CD4-positive, alpha-beta T cell treated with Interleukin-15 for 1 hour (primary cell): ENCODE measurements around the gene BNC2.

ENCODE experiments used
- DNase-seq: peaks from one replicate; pipeline ENCODE4 v3.0.0-alpha.2; 2020

Gene BNC2

GRCh38 chr9:16434526-16434925 is 435.9 kb downstream of the BNC2 start:
- no peak for DNase-seq

DNA sequence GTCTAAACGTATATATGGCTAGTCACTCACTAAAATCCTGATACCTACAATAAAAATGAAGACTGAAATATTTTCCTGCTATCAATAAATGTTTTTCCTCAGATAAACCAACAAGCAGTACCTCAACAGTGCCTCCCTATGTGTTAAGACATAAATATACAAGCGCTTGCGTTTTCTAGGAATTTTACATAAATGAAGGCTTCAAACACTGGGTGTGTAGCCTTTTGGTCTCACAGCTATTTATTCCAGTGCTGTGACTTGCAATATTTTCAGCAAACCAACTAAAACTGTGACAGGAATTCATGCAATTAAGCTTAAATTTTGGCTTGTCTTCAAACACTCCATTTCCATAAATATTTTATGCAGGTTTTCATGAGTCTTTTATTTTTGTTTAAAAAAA is 437.0 kb downstream of the BNC2 start:
- DNase-seq, result no peak

GRCh38 chr9:16431666-16432392 is 438.6 kb downstream of the BNC2 start:
- no peak for DNase-seq

DNA sequence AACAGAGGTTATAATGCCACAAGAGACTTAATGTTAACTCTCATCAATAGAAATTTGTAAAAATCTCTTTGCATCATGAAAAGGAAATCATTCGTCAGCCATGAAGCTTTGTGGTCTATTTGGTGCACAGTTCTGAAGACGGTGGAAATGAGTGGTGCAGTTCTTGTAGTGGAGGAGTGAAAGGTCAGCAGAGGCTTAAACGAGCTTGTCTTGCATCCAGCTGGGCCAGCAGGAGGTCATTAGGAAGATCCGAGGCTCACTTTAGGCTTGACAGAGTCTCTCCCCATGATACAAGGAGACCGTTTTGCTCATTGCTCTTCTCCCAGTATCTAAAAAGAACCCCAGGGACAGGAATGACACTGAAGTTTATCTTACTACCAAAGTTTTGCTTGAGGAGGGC is 440.8 kb downstream of the BNC2 start:
- no peak for DNase-seq

- no peak for DNase-seq
Observed at GRCh38 chr9:16427873-16428427, 442.5 kb downstream of the BNC2 start.

GRCh38 chr9:16426716-16427115 is 443.8 kb downstream of the BNC2 start:
- DNase-seq, result no peak

- DNase-seq, result no peak
Observed at GRCh38 chr9:16425562-16426231, 444.8 kb downstream of the BNC2 start.

DNA sequence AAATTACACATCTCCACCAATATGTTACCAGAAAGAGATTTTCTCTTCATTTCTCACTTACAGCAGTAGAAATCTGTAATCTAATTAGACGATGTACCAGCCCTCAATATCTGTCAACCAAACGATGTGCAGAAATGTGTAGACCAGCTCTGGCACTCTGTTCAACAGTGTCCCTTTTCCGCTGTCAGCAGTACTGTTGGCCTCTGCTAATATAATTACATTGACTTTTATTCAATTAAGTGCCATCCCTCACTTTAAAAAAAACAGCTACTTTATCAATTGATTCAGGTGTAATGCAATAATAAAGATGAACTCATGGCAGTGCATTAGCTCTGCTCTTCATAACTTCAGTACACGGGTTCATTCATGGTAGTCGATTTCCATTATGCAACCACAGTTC is 448.4 kb downstream of the BNC2 start:
- no peak for DNase-seq

DNA sequence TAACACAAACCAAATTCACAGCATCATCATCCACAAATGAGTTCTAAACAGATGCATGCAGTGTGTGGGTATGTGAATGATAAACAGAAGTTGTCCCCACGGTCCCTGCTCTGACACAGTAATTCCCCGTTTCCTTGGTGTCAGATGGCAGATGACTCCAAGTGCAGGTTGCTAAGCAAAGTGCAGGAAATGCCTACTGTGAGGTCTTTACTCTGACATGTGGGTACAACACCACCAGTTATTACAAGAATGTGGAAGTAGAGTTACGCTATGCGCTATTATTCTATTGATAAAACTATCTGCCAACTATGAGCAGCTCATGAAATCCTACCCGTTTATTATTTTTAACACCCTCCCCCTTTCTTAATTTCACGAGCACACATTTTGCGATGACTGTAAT is 448.9 kb downstream of the BNC2 start:
- no peak for DNase-seq

- no peak for DNase-seq
Observed at GRCh38 chr9:16419124-16419523, 451.3 kb downstream of the BNC2 start.

GRCh38 chr9:16418721-16419120 is 451.7 kb downstream of the BNC2 start:
- no peak for DNase-seq

- DNase-seq, result no peak
Observed at GRCh38 chr9:16417749-16418148, 452.7 kb downstream of the BNC2 start.

- no peak for DNase-seq
Observed at GRCh38 chr9:16417161-16417560, 453.3 kb downstream of the BNC2 start.

DNA sequence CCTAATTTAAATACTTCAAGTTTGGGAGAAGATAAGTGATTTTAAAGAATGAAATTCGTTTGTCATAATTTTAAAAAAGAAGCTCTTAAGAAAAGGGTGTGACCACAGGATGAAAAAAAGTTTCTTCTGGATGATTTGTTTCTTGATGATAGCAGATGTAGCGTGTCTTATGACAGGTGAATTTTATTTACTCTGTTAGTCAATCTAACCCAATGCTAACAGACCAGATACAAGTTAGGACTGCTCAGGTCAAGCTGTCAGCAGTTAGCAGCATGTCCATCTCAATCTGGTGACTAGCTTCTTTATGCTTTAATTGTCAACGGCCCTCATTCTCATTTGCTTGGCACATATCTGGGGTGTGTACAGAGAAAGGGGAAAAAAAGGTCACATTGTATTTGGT is 456.0 kb downstream of the BNC2 start:
- no peak for DNase-seq

DNA sequence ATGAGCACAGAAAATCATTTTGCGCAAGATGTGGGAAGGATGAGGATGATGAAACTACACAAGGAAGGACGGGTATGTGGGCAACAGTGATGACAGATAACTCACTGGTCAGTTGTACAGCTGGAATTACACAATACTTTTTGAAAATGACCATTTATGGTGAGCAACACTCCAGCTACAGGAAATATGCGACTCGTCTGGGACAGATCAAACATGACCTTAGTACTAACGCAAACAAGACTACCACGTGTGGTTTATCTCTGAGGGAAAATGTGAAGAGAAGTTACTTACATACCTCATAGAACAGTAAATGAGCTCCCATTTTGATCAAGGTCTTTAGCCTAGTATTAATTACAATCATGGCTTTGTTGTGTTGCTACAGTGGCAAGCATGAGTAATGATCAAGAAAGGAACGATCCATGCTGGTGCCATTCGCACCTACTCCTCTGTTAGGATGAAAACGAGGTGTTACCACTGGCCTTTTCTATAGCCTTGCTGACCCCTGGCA is 456.9 kb downstream of the BNC2 start:
- no peak for DNase-seq

- no peak for DNase-seq
Observed at GRCh38 chr9:16412740-16413139, 457.7 kb downstream of the BNC2 start.

GRCh38 chr9:16411311-16411710 is 459.2 kb downstream of the BNC2 start:
- DNase-seq, result no peak

DNA sequence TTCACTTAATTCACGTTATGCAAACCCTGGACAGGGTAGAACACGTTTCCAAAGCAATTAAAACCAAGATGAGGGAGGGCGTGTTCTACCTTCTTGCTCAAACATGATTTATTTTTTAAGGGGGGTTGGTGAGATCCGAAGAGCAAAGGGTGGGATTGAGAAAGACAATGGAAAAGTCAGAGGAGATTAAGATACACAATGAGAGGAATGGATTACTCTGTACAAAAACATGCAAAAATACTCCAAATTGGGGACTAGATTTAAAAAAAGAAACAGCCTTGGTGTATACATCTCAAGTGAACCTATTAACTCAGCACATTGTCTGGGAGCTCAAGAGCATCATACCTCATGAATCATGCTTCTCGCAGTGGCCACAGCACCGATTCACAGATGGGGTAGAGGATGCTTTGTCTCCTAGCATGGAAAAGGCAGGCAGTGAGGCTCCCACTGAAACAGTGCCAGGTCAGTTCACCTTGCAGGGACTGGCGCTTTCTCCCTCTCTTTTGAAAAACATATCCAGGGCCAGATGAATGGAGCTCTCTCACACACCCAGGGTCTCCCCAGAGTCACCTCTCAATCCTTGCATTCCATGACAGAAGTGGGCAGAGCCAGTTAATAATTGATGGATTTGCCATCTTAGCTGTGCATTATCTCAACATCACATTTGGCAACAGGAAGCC is 459.7 kb downstream of the BNC2 start:
- DNase-seq, result no peak

GRCh38 chr9:16407617-16408016 is 462.9 kb downstream of the BNC2 start:
- DNase-seq, result no peak

DNA sequence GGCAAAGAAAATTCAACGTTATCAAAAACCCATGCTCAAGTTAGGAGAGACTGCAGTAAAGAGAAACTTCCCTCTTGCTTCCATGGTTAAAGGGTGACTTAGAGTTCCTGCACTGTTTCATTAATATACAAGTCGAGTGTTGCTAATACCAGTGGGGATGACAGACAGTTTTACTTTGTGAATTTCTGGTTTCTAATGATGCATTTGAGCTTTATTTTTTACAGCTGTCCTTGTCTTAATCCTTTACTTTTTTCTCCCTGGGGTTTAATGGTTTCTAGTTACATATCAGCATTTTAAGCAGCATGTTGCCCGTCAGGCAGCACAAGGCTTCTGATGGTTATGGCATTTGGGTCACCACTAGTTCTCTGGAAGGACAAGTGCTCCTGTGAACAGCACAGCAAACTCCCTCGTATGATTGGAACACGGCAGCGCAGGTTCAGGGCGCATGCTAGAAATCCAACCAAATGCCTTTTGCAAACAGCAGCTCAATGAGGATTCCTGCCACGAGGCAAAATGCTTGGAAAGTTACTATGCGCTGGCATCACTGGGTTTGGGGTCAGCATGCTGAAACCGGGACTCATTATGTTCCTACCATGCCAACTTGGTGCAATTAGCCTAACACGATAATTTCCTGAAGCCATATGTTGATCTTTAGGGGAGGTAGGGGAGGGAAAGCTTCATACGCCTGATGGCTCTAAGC is 463.8 kb downstream of the BNC2 start:
- no peak for DNase-seq

DNA sequence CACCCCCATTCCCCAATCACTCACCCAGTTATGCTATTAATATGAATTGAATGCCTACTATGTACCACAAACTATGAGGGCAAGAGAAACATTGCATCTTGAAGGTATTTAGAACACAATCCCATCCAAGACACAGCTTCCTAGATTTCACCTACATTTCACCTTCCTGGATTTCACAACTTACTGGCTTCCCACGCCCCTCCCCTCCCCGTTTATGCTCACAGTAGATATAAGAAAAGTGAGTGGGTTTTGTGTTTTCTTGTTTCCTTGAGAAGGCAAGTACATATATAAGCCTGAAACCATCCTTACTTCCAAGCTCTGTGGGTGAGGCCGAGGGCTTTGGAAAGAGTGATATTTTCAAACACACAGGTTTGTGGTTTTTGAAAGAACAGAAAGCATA is 465.0 kb downstream of the BNC2 start:
- no peak for DNase-seq

GRCh38 chr9:16401701-16402100 is 468.8 kb downstream of the BNC2 start:
- DNase-seq, result no peak

GRCh38 chr9:16398691-16399090 is 471.8 kb downstream of the BNC2 start:
- DNase-seq, result no peak
